ENCODE data around the gene CIROP. TPM values are rescaled to one million over a fixed set of nuclear protein-coding genes. Genes with fewer than 3 reads are reported as not detected.
A peak's percentile ranks its signal among the peaks of the same experiment; 100 is the strongest.

CIROP gene
- total RNA-seq, 1 experiment from 2014 or later, result 0.11 TPM

DNA sequence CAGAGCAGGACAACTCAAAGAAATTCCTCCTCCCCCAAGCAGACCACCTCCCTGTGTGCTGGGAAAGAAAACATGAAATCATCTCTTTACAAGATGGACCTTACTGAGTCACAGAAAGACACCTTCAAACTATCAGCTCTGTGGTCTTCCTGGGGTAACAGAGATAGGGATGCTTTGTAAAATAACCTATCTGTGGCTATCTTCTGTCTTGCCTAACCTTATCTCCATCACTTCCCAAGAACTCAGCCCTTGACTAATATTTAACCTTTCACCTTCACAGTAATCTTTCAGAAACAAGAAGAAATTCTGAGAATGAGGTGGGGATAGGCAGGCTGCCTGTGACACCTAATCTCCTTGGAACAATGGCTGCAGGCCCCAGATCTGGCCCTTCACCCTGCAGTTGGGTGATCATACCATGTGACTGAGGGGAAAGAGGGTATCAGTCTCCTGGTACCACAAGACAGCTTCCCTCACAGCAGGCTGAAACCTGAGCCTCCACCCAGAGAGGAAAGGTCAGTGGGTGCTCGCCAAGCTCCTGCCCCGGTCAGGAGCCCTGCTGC is 41.6 kb upstream of the CIROP start:
- H3K9me3 Mint-ChIP-seq, result peaks cover 11% of the 10 kb centered on the region
- TF ChIP-seq SOX15 (CRISPR knock-in tag; IDR thresholded peaks at IDR 0.05) (no peak), FOXK1 (CRISPR knock-in tag; IDR thresholded peaks at IDR 0.05) (no peak), SP1 (CRISPR knock-in tag; conservative IDR thresholded peaks at IDR 0.05) (no peak), ELF4 (CRISPR knock-in tag; IDR thresholded peaks at IDR 0.05; ENCODE audit: low read depth) (no peak), HMGA2 (CRISPR knock-in tag; IDR thresholded peaks at IDR 0.05) (no peak), TCF7 (CRISPR knock-in tag; IDR thresholded peaks at IDR 0.05; ENCODE audit: low read depth) (no peak)
- TF ChIP-seq, protein P1, sequence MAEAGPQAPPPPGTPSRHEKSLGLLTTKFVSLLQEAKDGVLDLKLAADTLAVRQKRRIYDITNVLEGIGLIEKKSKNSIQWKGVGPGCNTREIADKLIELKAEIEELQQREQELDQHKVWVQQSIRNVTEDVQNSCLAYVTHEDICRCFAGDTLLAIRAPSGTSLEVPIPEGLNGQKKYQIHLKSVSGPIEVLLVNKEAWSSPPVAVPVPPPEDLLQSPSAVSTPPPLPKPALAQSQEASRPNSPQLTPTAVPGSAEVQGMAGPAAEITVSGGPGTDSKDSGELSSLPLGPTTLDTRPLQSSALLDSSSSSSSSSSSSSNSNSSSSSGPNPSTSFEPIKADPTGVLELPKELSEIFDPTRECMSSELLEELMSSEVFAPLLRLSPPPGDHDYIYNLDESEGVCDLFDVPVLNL (CRISPR knock-in tag; IDR thresholded peaks at IDR 0.05; ENCODE audit: borderline replicate concordance, low read depth), result no peak
- TF ChIP-seq, protein P2, sequence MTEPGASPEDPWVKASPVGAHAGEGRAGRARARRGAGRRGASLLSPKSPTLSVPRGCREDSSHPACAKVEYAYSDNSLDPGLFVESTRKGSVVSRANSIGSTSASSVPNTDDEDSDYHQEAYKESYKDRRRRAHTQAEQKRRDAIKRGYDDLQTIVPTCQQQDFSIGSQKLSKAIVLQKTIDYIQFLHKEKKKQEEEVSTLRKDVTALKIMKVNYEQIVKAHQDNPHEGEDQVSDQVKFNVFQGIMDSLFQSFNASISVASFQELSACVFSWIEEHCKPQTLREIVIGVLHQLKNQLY (CRISPR knock-in tag; IDR thresholded peaks at IDR 0.05), result no peak
- TF ChIP-seq, protein P3, sequence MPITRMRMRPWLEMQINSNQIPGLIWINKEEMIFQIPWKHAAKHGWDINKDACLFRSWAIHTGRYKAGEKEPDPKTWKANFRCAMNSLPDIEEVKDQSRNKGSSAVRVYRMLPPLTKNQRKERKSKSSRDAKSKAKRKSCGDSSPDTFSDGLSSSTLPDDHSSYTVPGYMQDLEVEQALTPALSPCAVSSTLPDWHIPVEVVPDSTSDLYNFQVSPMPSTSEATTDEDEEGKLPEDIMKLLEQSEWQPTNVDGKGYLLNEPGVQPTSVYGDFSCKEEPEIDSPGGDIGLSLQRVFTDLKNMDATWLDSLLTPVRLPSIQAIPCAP (CRISPR knock-in tag; IDR thresholded peaks at IDR 0.05), result no peak
- TF ChIP-seq, protein P4, sequence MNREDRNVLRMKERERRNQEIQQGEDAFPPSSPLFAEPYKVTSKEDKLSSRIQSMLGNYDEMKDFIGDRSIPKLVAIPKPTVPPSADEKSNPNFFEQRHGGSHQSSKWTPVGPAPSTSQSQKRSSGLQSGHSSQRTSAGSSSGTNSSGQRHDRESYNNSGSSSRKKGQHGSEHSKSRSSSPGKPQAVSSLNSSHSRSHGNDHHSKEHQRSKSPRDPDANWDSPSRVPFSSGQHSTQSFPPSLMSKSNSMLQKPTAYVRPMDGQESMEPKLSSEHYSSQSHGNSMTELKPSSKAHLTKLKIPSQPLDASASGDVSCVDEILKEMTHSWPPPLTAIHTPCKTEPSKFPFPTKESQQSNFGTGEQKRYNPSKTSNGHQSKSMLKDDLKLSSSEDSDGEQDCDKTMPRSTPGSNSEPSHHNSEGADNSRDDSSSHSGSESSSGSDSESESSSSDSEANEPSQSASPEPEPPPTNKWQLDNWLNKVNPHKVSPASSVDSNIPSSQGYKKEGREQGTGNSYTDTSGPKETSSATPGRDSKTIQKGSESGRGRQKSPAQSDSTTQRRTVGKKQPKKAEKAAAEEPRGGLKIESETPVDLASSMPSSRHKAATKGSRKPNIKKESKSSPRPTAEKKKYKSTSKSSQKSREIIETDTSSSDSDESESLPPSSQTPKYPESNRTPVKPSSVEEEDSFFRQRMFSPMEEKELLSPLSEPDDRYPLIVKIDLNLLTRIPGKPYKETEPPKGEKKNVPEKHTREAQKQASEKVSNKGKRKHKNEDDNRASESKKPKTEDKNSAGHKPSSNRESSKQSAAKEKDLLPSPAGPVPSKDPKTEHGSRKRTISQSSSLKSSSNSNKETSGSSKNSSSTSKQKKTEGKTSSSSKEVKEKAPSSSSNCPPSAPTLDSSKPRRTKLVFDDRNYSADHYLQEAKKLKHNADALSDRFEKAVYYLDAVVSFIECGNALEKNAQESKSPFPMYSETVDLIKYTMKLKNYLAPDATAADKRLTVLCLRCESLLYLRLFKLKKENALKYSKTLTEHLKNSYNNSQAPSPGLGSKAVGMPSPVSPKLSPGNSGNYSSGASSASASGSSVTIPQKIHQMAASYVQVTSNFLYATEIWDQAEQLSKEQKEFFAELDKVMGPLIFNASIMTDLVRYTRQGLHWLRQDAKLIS (CRISPR knock-in tag; IDR thresholded peaks at IDR 0.05; ENCODE audit: borderline replicate concordance), result no peak
- TF ChIP-seq, protein P5, sequence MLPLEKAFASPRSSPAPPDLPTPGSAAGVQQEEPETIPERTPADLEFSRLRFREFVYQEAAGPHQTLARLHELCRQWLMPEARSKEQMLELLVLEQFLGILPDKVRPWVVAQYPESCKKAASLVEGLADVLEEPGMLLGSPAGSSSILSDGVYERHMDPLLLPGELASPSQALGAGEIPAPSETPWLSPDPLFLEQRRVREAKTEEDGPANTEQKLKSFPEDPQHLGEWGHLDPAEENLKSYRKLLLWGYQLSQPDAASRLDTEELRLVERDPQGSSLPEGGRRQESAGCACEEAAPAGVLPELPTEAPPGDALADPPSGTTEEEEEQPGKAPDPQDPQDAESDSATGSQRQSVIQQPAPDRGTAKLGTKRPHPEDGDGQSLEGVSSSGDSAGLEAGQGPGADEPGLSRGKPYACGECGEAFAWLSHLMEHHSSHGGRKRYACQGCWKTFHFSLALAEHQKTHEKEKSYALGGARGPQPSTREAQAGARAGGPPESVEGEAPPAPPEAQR (CRISPR knock-in tag; IDR thresholded peaks at IDR 0.05), result no peak
- no peak for ATAC-seq
- peaks cover 77% of the 10 kb centered on the region for H3K36me3 Mint-ChIP-seq
- POLR2A ChIA-PET, result no interaction called here
- no peak overlapping the region for H3K4me3 Mint-ChIP-seq
- peaks cover 10% of the 10 kb centered on the region for H3K4me1 Mint-ChIP-seq
- peak overlapping the region; percentile 75; the same call in 1 of the 2 replicates for H3K27ac Mint-ChIP-seq
- CTCF ChIA-PET, result interaction anchor here (1.2 to 2.5 kb wide), 3 partner anchors 13 to 217 kb away, joined by 3 to 11 read pairs (median 3); no protein-coding TSS in a partner anchor
- no peaks in the 10 kb centered on the region for H3K27me3 Mint-ChIP-seq (ENCODE audit: low read depth)
- DNase-seq (ENCODE audit: low spot score), result no peak

DNA sequence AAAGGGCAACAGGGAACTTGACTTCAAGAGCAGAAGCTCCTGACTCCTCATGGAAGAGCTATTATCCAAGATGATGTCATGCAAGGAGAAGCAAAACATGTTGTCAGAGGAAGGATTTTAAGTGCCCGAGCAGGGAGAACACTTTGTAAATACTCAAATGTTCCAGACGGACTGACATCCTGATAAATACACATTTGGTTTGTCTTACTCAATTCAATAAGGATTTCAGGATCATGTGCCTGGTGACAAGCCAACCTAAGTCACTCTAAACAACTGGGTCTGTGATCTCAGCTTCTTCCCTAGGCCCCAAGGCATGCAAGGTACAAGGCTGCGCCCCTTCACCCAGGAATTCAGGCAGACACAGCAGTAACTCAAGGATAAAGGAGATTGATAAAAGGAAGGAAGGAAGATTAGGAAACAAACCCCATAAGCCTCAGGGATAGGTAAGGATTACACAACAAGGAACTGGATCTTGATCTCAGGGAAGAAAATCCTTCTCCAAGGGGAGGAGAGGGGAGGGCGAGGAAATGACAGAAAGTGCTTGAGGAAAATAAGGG is 41.1 kb upstream of the CIROP start:
- H3K4me3 Mint-ChIP-seq, result no peak overlapping the region
- TF ChIP-seq FOXJ3 (CRISPR knock-in tag; IDR thresholded peaks at IDR 0.05; ENCODE audit: borderline replicate concordance), result no peak
- TF ChIP-seq JUN (CRISPR knock-in tag; IDR thresholded peaks at IDR 0.05), result no peak
- TF ChIP-seq ZNF317 (CRISPR knock-in tag; IDR thresholded peaks at IDR 0.05; ENCODE audit: borderline replicate concordance, low read depth), result no peak
- no peak for TF ChIP-seq ZNF121 (CRISPR knock-in tag; IDR thresholded peaks at IDR 0.05)
- ATAC-seq, result no peak
- peaks cover 11% of the 10 kb centered on the region for H3K9me3 Mint-ChIP-seq
- H3K36me3 Mint-ChIP-seq, result peaks cover 73% of the 10 kb centered on the region
- CTCF ChIA-PET, result interaction anchor here (1.0 to 2.5 kb wide), 4 partner anchors 14 to 216 kb away, joined by 3 to 11 read pairs (median 4); no protein-coding TSS in a partner anchor
- POLR2A ChIA-PET, result interaction anchor here (0.6 kb wide), 1 partner anchor 47 kb away, joined by 3 read pairs; no protein-coding TSS in a partner anchor
- DNase-seq (ENCODE audit: low spot score), result no peak
- H3K27me3 Mint-ChIP-seq (ENCODE audit: low read depth), result no peaks in the 10 kb centered on the region
- H3K27ac Mint-ChIP-seq, result peak overlapping the region; percentile 75
- H3K4me1 Mint-ChIP-seq, result peaks cover 10% of the 10 kb centered on the region

Data from WTC11 (cell line).